HepG2 (cell line): Measurements from ENCODE around the gene CHRNG. TPM values are rescaled to one million over a fixed set of nuclear protein-coding genes. Genes with fewer than 3 reads are reported as not detected.

Experiments
- AFF4 ChIP-seq: sonication (generic); formaldehyde crosslinking; IDR thresholded peaks from 2 replicates; pipeline ENCODE4 v1.4.0; 2020; ENCODE audit warnings: missing genetic modification reagents
- CBX1 ChIP-seq: IDR thresholded peaks from one replicate; pipeline ENCODE4 v1.6.1; 2016; ENCODE audit warnings: antibody characterized with exemption, low read depth
- DDIT3 ChIP-seq: sonication (generic); formaldehyde crosslinking; IDR thresholded peaks from 2 replicates; pipeline ENCODE4 v1.4.0; 2020; ENCODE audit warnings: mild to moderate bottlenecking, missing genetic modification reagents
- ETV5 ChIP-seq: IDR thresholded peaks from 2 replicates; pipeline ENCODE4 v1.6.1; 2018; ENCODE audit warnings: missing biosample characterization, missing genetic modification reagents, inconsistent platforms, borderline replicate concordance
- FOXJ3 ChIP-seq: sonication (generic); formaldehyde crosslinking; IDR thresholded peaks from 2 replicates; pipeline ENCODE4 v1.4.0; 2020; ENCODE audit warnings: missing genetic modification reagents, mild to moderate bottlenecking, borderline replicate concordance
- FOXO1 ChIP-seq: sonication (generic); formaldehyde crosslinking; IDR thresholded peaks from 2 replicates; pipeline ENCODE4 v1.4.0; 2020; ENCODE audit warnings: missing genetic modification reagents
- GATAD1 ChIP-seq: IDR thresholded peaks from 2 replicates; pipeline ENCODE4 v1.6.1; 2016; ENCODE audit warnings: missing genetic modification reagents, missing compliant biosample characterization
- HNF1B ChIP-seq: sonication (generic); formaldehyde crosslinking; IDR thresholded peaks from 2 replicates; pipeline ENCODE4 v1.5.1; 2020; ENCODE audit warnings: mild to moderate bottlenecking, moderate library complexity, missing genetic modification reagents
- MXD3 ChIP-seq: IDR thresholded peaks from 2 replicates; pipeline ENCODE4 v1.6.1; 2016; ENCODE audit warnings: mild to moderate bottlenecking, missing biosample characterization, missing genetic modification reagents
- MYNN ChIP-seq: sonication (generic); formaldehyde crosslinking; IDR thresholded peaks from 2 replicates; pipeline ENCODE4 v1.4.0; 2020; ENCODE audit warnings: mild to moderate bottlenecking, low read depth, missing genetic modification reagents
- NFRKB ChIP-seq: fragments of 450-650 bp; IDR thresholded peaks from 2 replicates; pipeline ENCODE4 v1.6.1; 2017
- PHF21A ChIP-seq: sonication (generic); formaldehyde crosslinking; IDR thresholded peaks from 2 replicates; pipeline ENCODE4 v1.5.0; 2020; ENCODE audit warnings: mild to moderate bottlenecking, missing genetic modification reagents
- PRPF4 ChIP-seq: fragments of 200-400 bp; formaldehyde crosslinking; IDR thresholded peaks from 2 replicates; pipeline ENCODE4 v1.6.1; 2016; ENCODE audit warnings: low read length, low read depth; ENCODE audit not compliant: poor library complexity, severe bottlenecking
- SIX1 ChIP-seq: sonication (generic); formaldehyde crosslinking; IDR thresholded peaks from 2 replicates; pipeline ENCODE4 v1.4.0; 2020; ENCODE audit warnings: missing genetic modification reagents, borderline replicate concordance
- TBL1XR1 ChIP-seq: fragments of 150-350 bp; IDR thresholded peaks from 2 replicates; pipeline ENCODE4 v1.6.1; 2014; ENCODE audit warnings: borderline replicate concordance, low read length; ENCODE audit not compliant: partially characterized antibody
- ZBTB37 ChIP-seq: sonication (generic); formaldehyde crosslinking; IDR thresholded peaks from 2 replicates; pipeline ENCODE4 v1.4.0; 2020; ENCODE audit warnings: mild to moderate bottlenecking, missing genetic modification reagents
- ZBTB38 ChIP-seq: sonication (generic); formaldehyde crosslinking; IDR thresholded peaks from 2 replicates; pipeline ENCODE4 v1.5.1; 2020; ENCODE audit warnings: mild to moderate bottlenecking, missing genetic modification reagents
- ZFP36 ChIP-seq: fragments of 150-350 bp; IDR thresholded peaks from 2 replicates; pipeline ENCODE4 v1.6.1; 2018; ENCODE audit warnings: borderline replicate concordance, low read length, low read depth; ENCODE audit not compliant: partially characterized antibody
- ZNF451 ChIP-seq: sonication (generic); formaldehyde crosslinking; IDR thresholded peaks from 2 replicates; pipeline ENCODE4 v1.5.0; 2020; ENCODE audit warnings: mild to moderate bottlenecking, missing genetic modification reagents
- ZNF589 ChIP-seq: sonication (generic); formaldehyde crosslinking; conservative IDR thresholded peaks from 2 replicates; pipeline ENCODE4 v1.8.0; 2022; ENCODE audit warnings: mild to moderate bottlenecking, moderate library complexity, missing genetic modification reagents
- ZNF788 ChIP-seq: sonication (generic); formaldehyde crosslinking; IDR thresholded peaks from 2 replicates; pipeline ENCODE4 v1.5.0; 2020; ENCODE audit warnings: mild to moderate bottlenecking, missing genetic modification reagents, borderline replicate concordance
- polyA plus RNA-seq, 8 experiments: library from polyadenylated mRNA; depleted of rRNA in 3 of 8; stranded (reverse) in 7 of 8; unstranded in 1 of 8; fragments of >200 nt; fragmentation: Illumina TruSeq in 4 of 8; extraction: Trizol in 4 of 8; gene quantifications; 2 replicates each; pipeline versions ENCODE4 v1.2.1 to v1.2.3, GENCODE V29; 2011 to 2016; ENCODE audit warnings: low read depth in 4 of 8, missing spikeins in 1 of 8, mixed read lengths in 1 of 8; ENCODE audit not compliant: insufficient read depth in 1 of 8
- total RNA-seq, 5 experiments: library from RNA; depleted of rRNA; stranded (reverse); fragments of >200 nt; fragmentation: Illumina TruSeq; extraction: Trizol; gene quantifications; 2 replicates each; pipeline ENCODE4 v1.2.3, GENCODE V29; 2016; ENCODE audit warnings: low read depth in 1 of 5

Gene CHRNG
- total and polyA plus RNA-seq, 2 of the 13 experiments (the other 11 are each of a cell fraction or from before 2014, with no cell fraction given) = not detected

GRCh38 chr2:232549655-232550353 is 10.3 kb downstream of the CHRNG start (continued):
- TF ChIP-seq HNF1B (no peak), ZNF589 (no peak), PHF21A (CRISPR knock-in tag) (no peak), DDIT3 (CRISPR knock-in tag) (peak; percentile 41; the same call in 1 of the 2 replicates), ETV5 (CRISPR knock-in tag) (no peak), NFRKB (no peak; the same call in 1 of the 2 replicates), ZBTB38 (peak; percentile 70), ZNF451 (CRISPR knock-in tag) (no peak), FOXJ3 (CRISPR knock-in tag) (no peak), MYNN (peak; percentile 38; the same call in 1 of the 2 replicates), MXD3 (CRISPR knock-in tag) (no peak), SIX1 (CRISPR knock-in tag) (0 out of 2 replicates have a peak, but pooled peaks have one; percentile 3), TBL1XR1 (no peak), PRPF4 (peak; percentile 18), GATAD1 (CRISPR knock-in tag) (no peak), ZNF788 (no peak), FOXO1 (CRISPR knock-in tag) (no peak), ZBTB37 (no peak), ZFP36 (no peak), AFF4 (CRISPR knock-in tag) (peak; percentile 24; the same call in 1 of the 2 replicates), CBX1 (peak; percentile 8)
